H9 (cell line): ENCODE measurements around the gene MTX3. TPM values are rescaled to one million over a fixed set of nuclear protein-coding genes. Genes with fewer than 3 reads are reported as not detected.
A peak's percentile ranks its signal among the peaks of the same experiment; 100 is the strongest.

ENCODE experiments used
- DNase-seq: peaks from one replicate; pipeline ENCODE4 v3.0.0-alpha.2; 2017
- H2AFZ ChIP-seq: one replicate; pipeline ENCODE4 v1.6.1; 2013; ENCODE audit warnings: mild to moderate bottlenecking, low read length, control low read depth, moderate library complexity
- H2AK5ac ChIP-seq: 2 replicates; pipeline ENCODE4 v1.6.1; 2013; ENCODE audit warnings: low read length, control low read depth, mixed read lengths; ENCODE audit not compliant: insufficient read length
- H2BK120ac ChIP-seq: one replicate; pipeline ENCODE4 v1.6.1; 2013; ENCODE audit warnings: low read depth, mild to moderate bottlenecking, low read length, control low read depth, inconsistent platforms; ENCODE audit not compliant: poor library complexity, severe bottlenecking
- H2BK12ac ChIP-seq: 2 replicates; pipeline ENCODE4 v1.6.1; 2013; ENCODE audit warnings: low read length, control low read depth, mixed read lengths, low read depth; ENCODE audit not compliant: insufficient read length
- H2BK15ac ChIP-seq: 2 replicates; pipeline ENCODE4 v1.6.1; 2013; ENCODE audit warnings: low read depth, low read length, control low read depth
- H2BK20ac ChIP-seq: one replicate; pipeline ENCODE4 v1.6.1; 2013; ENCODE audit warnings: low read depth, mild to moderate bottlenecking, low read length, control low read depth, inconsistent platforms; ENCODE audit not compliant: poor library complexity, severe bottlenecking
- H2BK5ac ChIP-seq: 2 replicates; pipeline ENCODE4 v1.6.1; 2013; ENCODE audit warnings: low read length, control low read depth, mixed read lengths; ENCODE audit not compliant: insufficient read length
- H3K14ac ChIP-seq: 2 replicates; pipeline ENCODE4 v1.6.1; 2013; ENCODE audit warnings: low read length, control low read depth; ENCODE audit not compliant: insufficient read depth
- H3K18ac ChIP-seq: 2 replicates; pipeline ENCODE4 v1.6.1; 2013; ENCODE audit warnings: low read depth, mild to moderate bottlenecking, mixed read lengths, low read length, control low read depth; ENCODE audit not compliant: insufficient read length
- H3K23ac ChIP-seq: 2 replicates; pipeline ENCODE4 v1.6.1; 2013; ENCODE audit warnings: low read length, control low read depth, mixed read lengths, low read depth; ENCODE audit not compliant: insufficient read length
- H3K23me2 ChIP-seq: 2 replicates; pipeline ENCODE4 v1.6.1; 2013; ENCODE audit warnings: low read depth, mild to moderate bottlenecking, mixed read lengths, low read length, control low read depth; ENCODE audit not compliant: insufficient read length, poor library complexity, severe bottlenecking
- H3K27ac ChIP-seq: 2 replicates; pipeline ENCODE4 v1.5.1; 2013; ENCODE audit warnings: low read length, control low read depth, mixed read lengths, low read depth; ENCODE audit not compliant: insufficient read length
- H3K27me3 ChIP-seq: 2 replicates; pipeline ENCODE4 v1.6.1; 2013; ENCODE audit warnings: low read length, control low read depth, inconsistent platforms; ENCODE audit not compliant: insufficient read depth
- H3K4ac ChIP-seq: 2 replicates; pipeline ENCODE4 v1.6.1; 2013; ENCODE audit warnings: low read depth, mild to moderate bottlenecking, control low read depth, inconsistent platforms, low read length, moderate library complexity
- H3K4me1 ChIP-seq: 2 replicates; pipeline ENCODE4 v1.6.1; 2013; ENCODE audit warnings: low read length, control low read depth, inconsistent platforms; ENCODE audit not compliant: insufficient read depth
- H3K4me2 ChIP-seq: 2 replicates; pipeline ENCODE4 v1.6.1; 2013; ENCODE audit warnings: low read length, control low read depth, mixed read lengths; ENCODE audit not compliant: insufficient read length, insufficient read depth
- H3K56ac ChIP-seq: 2 replicates; pipeline ENCODE4 v1.6.1; 2013; ENCODE audit warnings: low read depth, mild to moderate bottlenecking, mixed read lengths, low read length, control low read depth; ENCODE audit not compliant: insufficient read length
- H3K79me1 ChIP-seq: 2 replicates; pipeline ENCODE4 v1.6.1; 2013; ENCODE audit warnings: low read depth, mild to moderate bottlenecking, moderate library complexity, low read length, control low read depth, inconsistent platforms; ENCODE audit not compliant: insufficient read depth, poor library complexity, severe bottlenecking
- H3K79me2 ChIP-seq: 2 replicates; pipeline ENCODE4 v1.6.1; 2013; ENCODE audit warnings: low read length, control low read depth, inconsistent platforms; ENCODE audit not compliant: insufficient read depth
- H3K9ac ChIP-seq: 2 replicates; pipeline ENCODE4 v1.6.1; 2013; ENCODE audit warnings: low read length, control low read depth, mixed read lengths; ENCODE audit not compliant: insufficient read length; ENCODE audit errors: extremely low read depth
- H3K9me3 ChIP-seq: one replicate; pipeline ENCODE4 v1.6.1; 2013; ENCODE audit warnings: low read depth, low read length, inconsistent platforms; ENCODE audit not compliant: control insufficient read depth
- H3T11ph ChIP-seq: one replicate; pipeline ENCODE4 v1.6.1; 2013; ENCODE audit warnings: mild to moderate bottlenecking, low read length, control low read depth, inconsistent platforms
- H4K20me1 ChIP-seq: one replicate; pipeline ENCODE4 v1.6.1; 2013; ENCODE audit not compliant: control insufficient read depth, insufficient read length, insufficient read depth
- H4K5ac ChIP-seq: 2 replicates; pipeline ENCODE4 v1.6.1; 2013; ENCODE audit warnings: low read depth, mild to moderate bottlenecking, mixed read lengths, low read length, control low read depth; ENCODE audit not compliant: insufficient read length
- H4K8ac ChIP-seq: replicated peaks from 2 replicates; pipeline ENCODE4 v1.6.1; 2013; ENCODE audit warnings: low read length, control low read depth, mixed read lengths, low read depth; ENCODE audit not compliant: insufficient read length
- H4K91ac ChIP-seq: 2 replicates; pipeline ENCODE4 v1.6.1; 2013; ENCODE audit warnings: low read depth, mild to moderate bottlenecking, moderate library complexity, mixed read lengths, low read length, control low read depth; ENCODE audit not compliant: insufficient read length
- H3K27ac Mint-ChIP-seq, 3 experiments: 2 replicates in 2 of 3; 3 replicates in 1 of 3; pipeline ENCODE4 v1.8.0; 2020 to 2021; ENCODE audit warnings: mixed read lengths in 3 of 3, mild to moderate bottlenecking in 1 of 3, moderate library complexity in 1 of 3
- H3K27me3 Mint-ChIP-seq: 2 replicates; pipeline ENCODE4 v1.8.0; 2021; ENCODE audit warnings: low read depth, mild to moderate bottlenecking, moderate library complexity, mixed read lengths
- H3K36me3 Mint-ChIP-seq, 3 experiments: 2 replicates in 2 of 3; 3 replicates in 1 of 3; pipeline ENCODE4 v1.8.0; 2020 to 2021; ENCODE audit warnings: low read depth in 3 of 3, mixed read lengths in 3 of 3; ENCODE audit not compliant: insufficient read depth in 1 of 3
- H3K4me1 Mint-ChIP-seq, 2 experiments: 2 replicates each; pipeline ENCODE4 v1.8.0; 2020; ENCODE audit warnings: mixed read lengths in 2 of 2
- H3K4me3 Mint-ChIP-seq, 2 experiments: 2 replicates in 1 of 2; 3 replicates in 1 of 2; pipeline ENCODE4 v1.8.0; 2020 to 2021; ENCODE audit warnings: mild to moderate bottlenecking in 2 of 2, mixed read lengths in 2 of 2, moderate library complexity in 1 of 2
- H3K9me3 Mint-ChIP-seq, 2 experiments: 2 replicates in 1 of 2; 3 replicates in 1 of 2; pipeline ENCODE4 v1.8.0; 2020; ENCODE audit warnings: mild to moderate bottlenecking in 2 of 2, mixed read lengths in 2 of 2, moderate library complexity in 1 of 2
- CTCF ChIP-seq: fragments of 200-600 bp; sonication (generic); conservative IDR thresholded peaks from 3 replicates; pipeline ENCODE4 v1.8.0; 2021; ENCODE audit warnings: antibody characterized with exemption, mild to moderate bottlenecking
- WGBS: extraction: QIAGEN DNeasy Blood & Tissue Kit; methylation state at CpG from one replicate; pipeline ENCODE4 v1.1.7; 2013; ENCODE audit warnings: missing lambda C conversion rate, low lambda C conversion rate, mixed read lengths; ENCODE audit not compliant: insufficient read length; ENCODE audit errors: extremely low coverage; 5-methylcytosine and 5-hydroxymethylcytosine counted together
- total RNA-seq: library from RNA; stranded (reverse); gene quantifications from 2 replicates; pipeline ENCODE4 v1.2.1, GENCODE V29; 2021

MTX3 gene
- total RNA-seq, 1 experiment from 2014 or later = 24.1 TPM

DNA sequence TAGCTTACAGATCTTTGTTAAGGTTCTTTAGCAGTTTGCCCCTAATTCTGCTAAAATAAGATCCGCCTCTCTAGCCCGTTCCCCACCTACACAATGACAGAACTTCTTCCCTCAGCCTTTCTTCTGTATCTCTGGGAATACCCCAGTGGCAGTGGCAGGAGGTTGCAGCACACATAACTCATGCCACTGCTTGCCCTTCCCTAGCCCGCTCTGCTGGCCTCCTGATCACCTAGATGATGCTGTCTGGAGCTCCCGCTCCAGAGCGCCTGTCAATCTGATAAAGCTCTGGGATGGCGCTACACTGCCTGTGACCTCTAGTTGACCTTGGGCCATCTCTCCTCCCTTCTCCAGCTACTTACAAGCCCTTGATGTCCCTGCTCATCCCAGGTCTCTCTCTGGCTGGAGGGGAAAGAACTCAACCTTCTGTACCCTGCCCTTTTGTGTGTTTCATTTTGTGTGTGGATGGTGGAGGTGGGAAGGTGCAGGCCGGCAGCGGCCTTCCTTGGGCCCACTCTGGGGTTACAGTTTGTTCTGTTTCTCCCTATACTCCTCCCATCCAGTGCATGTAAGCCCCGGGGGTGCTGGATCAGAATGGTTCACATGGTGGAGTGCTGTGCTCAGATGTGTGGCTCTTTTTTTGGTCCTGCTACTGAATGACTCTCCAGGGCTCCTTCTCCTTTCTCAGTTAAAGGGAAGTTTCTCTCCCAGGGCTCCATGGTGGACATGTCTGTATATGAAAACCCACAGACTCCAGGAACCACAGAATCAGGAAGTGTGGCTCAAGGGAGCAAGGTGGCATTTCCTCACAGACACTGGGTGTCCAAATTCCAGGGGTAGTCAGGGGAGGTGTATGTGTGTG, 29.1 kb downstream of the MTX3 start:
- Histone ChIP-seq H3K79me2 (no peaks in the 10 kb centered on the region), H2BK15ac (no peak overlapping the region; the same call in 1 of the 2 replicates), H4K20me1 (no peaks in the 10 kb centered on the region), H2BK20ac (no peak overlapping the region), H3K56ac (no peak overlapping the region), H2AK5ac (no peak overlapping the region), H3K27me3 (no peaks in the 10 kb centered on the region; the same call in 1 of the 2 replicates), H3K79me1 (no peaks in the 10 kb centered on the region), H3K4ac (no peak overlapping the region), H3K23me2 (peaks cover 3% of the 10 kb centered on the region), H2BK12ac (no peak overlapping the region), H4K91ac (no peak overlapping the region), H3T11ph (no peak overlapping the region), H4K5ac (no peak overlapping the region), H3K4me2 (no peak overlapping the region), H3K18ac (no peak overlapping the region), H2AFZ (no peak overlapping the region), H3K14ac (no peak overlapping the region), H3K9ac (no peak overlapping the region), H3K23ac (no peak overlapping the region), H2BK120ac (no peak overlapping the region), H4K8ac (no peak overlapping the region), H3K27ac (no peak overlapping the region), H3K4me1 (no peaks in the 10 kb centered on the region), H2BK5ac (no peak overlapping the region), H3K9me3 (no peaks in the 10 kb centered on the region)
- H3K36me3 Mint-ChIP-seq = peaks cover 0 to 4% (median 0%) of the 10 kb centered on the region in 3 experiments; a peak in 1 of 7 replicates
- no peak for TF ChIP-seq CTCF
- peak overlapping the region in 2 of 3 experiments; percentile 32 to 47; a peak in 3 of 7 replicates for H3K27ac Mint-ChIP-seq
- no peak overlapping the region for H3K4me3 Mint-ChIP-seq
- DNase-seq = no peak
- peaks cover 15 to 17% of the 10 kb centered on the region in 2 experiments for H3K4me1 Mint-ChIP-seq
- WGBS = no CpG with 5 or more reads among the region's 9 CpGs
- H3K9me3 Mint-ChIP-seq = peaks cover 0 to 4% of the 10 kb centered on the region in 2 experiments; a peak in 1 of 5 replicates
- peaks cover 4% of the 10 kb centered on the region; the same call in 1 of the 2 replicates for H3K27me3 Mint-ChIP-seq
